ENCODE data around the gene WDR13.
"Not testable (repeated sequence)": the region's sequence is repeated elsewhere in the genome, so short reads cannot be mapped to it uniquely, and the experiment has no call there.

WDR13 gene

GRCh38 chrX:48597353-48598264 is at the start of gene WDR13:
WDR13 (plus strand) TSS chrX:48597492; CDS start chrX:48597997, 505 bp downstream.
- DNase-seq (ENCODE audit: low read depth): peak; percentile 75

GRCh38 chrX:48548871-48549270 is 48.4 kb upstream of the WDR13 start:
- DNase-seq (ENCODE audit: low read depth): no peak

GRCh38 chrX:48555731-48556325 is 41.5 kb upstream of the WDR13 start:
- DNase-seq (ENCODE audit: low read depth): not testable (repeated sequence)

- peak; percentile 40 for DNase-seq (ENCODE audit: low read depth)
These were observed 39.0 kb upstream of the WDR13 start for GRCh38 chrX:48558271-48558670.

- DNase-seq (ENCODE audit: low read depth): no peak
These were observed 37.7 kb upstream of the WDR13 start for GRCh38 chrX:48559636-48560035.

- no peak for DNase-seq (ENCODE audit: low read depth)
These were observed 37.2 kb upstream of the WDR13 start for GRCh38 chrX:48560056-48560455.

- DNase-seq (ENCODE audit: low read depth): no peak
These were observed 36.6 kb upstream of the WDR13 start for GRCh38 chrX:48560681-48561080.

- DNase-seq (ENCODE audit: low read depth): peak; percentile 17
These were observed 27.3 kb upstream of the WDR13 start for GRCh38 chrX:48569958-48570357.

GRCh38 chrX:48573690-48574269 is 23.5 kb upstream of the WDR13 start:
- no peak for DNase-seq (ENCODE audit: low read depth)

GRCh38 chrX:48574270-48575266 is 22.7 kb upstream of the WDR13 start, which contains the start of gene RBM3:
RBM3 (plus strand) TSS chrX:48574484; CDS start chrX:48575181, 697 bp downstream.
- peak; percentile 70 for DNase-seq (ENCODE audit: low read depth)

- DNase-seq (ENCODE audit: low read depth): no peak
These were observed 21.6 kb upstream of the WDR13 start for GRCh38 chrX:48575642-48576041.

- DNase-seq (ENCODE audit: low read depth): no peak
These were observed 21.2 kb upstream of the WDR13 start for GRCh38 chrX:48576108-48576507.

GRCh38 chrX:48578661-48579128 is 18.6 kb upstream of the WDR13 start:
- no peak for DNase-seq (ENCODE audit: low read depth)

GRCh38 chrX:48579259-48579658 is 18.0 kb upstream of the WDR13 start:
- DNase-seq (ENCODE audit: low read depth): no peak

GRCh38 chrX:48580662-48581061 is 16.6 kb upstream of the WDR13 start:
- DNase-seq (ENCODE audit: low read depth): no peak

GRCh38 chrX:48584698-48585097 is 12.6 kb upstream of the WDR13 start:
- no peak for DNase-seq (ENCODE audit: low read depth)

- DNase-seq (ENCODE audit: low read depth): no peak
These were observed 7.7 kb upstream of the WDR13 start for GRCh38 chrX:48589482-48590162.

- DNase-seq (ENCODE audit: low read depth): no peak
These were observed 6.8 kb upstream of the WDR13 start for GRCh38 chrX:48590203-48591103.

GRCh38 chrX:48591255-48591791 is 6.0 kb upstream of the WDR13 start:
- DNase-seq (ENCODE audit: low read depth): peak; percentile 27

GRCh38 chrX:48592971-48593370 is 4.3 kb upstream of the WDR13 start:
- no peak for DNase-seq (ENCODE audit: low read depth)
